ENCODE data around the gene DSE.

DNA sequence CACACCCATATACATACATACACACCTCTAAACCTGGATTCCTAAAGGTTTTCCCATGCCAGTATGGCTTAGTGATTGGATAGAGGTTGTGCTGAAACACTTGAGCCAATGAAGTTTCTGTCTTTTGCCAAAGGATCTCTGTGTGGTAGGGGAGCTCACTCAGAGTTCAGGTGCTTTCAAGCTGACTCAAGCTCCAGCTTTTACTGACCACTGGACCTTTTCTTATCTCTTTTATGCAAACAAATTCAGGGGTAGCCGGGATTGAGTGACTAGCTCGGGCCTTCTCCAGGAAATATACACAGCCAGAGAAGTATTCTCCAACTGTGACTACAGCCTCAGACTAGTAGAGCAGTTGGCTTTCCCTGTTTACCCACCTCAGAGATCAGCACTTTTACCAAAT, 21.5 kb upstream of the DSE start:
- TF ChIP-seq, protein P1, sequence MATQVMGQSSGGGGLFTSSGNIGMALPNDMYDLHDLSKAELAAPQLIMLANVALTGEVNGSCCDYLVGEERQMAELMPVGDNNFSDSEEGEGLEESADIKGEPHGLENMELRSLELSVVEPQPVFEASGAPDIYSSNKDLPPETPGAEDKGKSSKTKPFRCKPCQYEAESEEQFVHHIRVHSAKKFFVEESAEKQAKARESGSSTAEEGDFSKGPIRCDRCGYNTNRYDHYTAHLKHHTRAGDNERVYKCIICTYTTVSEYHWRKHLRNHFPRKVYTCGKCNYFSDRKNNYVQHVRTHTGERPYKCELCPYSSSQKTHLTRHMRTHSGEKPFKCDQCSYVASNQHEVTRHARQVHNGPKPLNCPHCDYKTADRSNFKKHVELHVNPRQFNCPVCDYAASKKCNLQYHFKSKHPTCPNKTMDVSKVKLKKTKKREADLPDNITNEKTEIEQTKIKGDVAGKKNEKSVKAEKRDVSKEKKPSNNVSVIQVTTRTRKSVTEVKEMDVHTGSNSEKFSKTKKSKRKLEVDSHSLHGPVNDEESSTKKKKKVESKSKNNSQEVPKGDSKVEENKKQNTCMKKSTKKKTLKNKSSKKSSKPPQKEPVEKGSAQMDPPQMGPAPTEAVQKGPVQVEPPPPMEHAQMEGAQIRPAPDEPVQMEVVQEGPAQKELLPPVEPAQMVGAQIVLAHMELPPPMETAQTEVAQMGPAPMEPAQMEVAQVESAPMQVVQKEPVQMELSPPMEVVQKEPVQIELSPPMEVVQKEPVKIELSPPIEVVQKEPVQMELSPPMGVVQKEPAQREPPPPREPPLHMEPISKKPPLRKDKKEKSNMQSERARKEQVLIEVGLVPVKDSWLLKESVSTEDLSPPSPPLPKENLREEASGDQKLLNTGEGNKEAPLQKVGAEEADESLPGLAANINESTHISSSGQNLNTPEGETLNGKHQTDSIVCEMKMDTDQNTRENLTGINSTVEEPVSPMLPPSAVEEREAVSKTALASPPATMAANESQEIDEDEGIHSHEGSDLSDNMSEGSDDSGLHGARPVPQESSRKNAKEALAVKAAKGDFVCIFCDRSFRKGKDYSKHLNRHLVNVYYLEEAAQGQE (IDR thresholded peaks at IDR 0.05; ENCODE audit: insufficient read depth in 1 of 2, low read depth in 2 of 2, low read length in 2 of 2): no peak
- TF ChIP-seq TAF1 (IDR thresholded peaks at IDR 0.05; ENCODE audit: borderline replicate concordance, insufficient read depth, low read length): no peak
- TF ChIP-seq SIN3A (IDR thresholded peaks at IDR 0.05; ENCODE audit: borderline replicate concordance, insufficient read depth, low read length): no peak
